Measurements from ENCODE around the gene TARDBP. TPM values are rescaled to one million over a fixed set of nuclear protein-coding genes. Genes with fewer than 3 reads are reported as not detected.

The TARDBP gene
- total RNA-seq, 1 experiment from 2014 or later: 155 TPM

GRCh38 chr1:11046625-11047365 is 34.3 kb downstream of the TARDBP start, which contains the start of gene MASP2:
Gene MASP2 (minus strand): TSS chr1:11047239. CDS start chr1:11047207, 32 bp downstream.
- Histone ChIP-seq H3K27ac (ENCODE audit: low read depth, low read length) (no peak within 1 kb of the TSS), H3K79me2 (ENCODE audit: insufficient read depth, low read length) (no peaks in the 10 kb centered on the region), H3K4me1 (ENCODE audit: control insufficient read depth in 1 of 2, insufficient read depth in 2 of 2, low read length in 2 of 2) (no peaks in the 10 kb centered on the region), H3K4me3 (replicated peaks in 1 of 2; ENCODE audit: low read depth in 1 of 2, low read length in 2 of 2) (no peak within 1 kb of the TSS), H3K4me2 (ENCODE audit: low read length) (no peak within 1 kb of the TSS), H3K9me3 (ENCODE audit: control insufficient read depth in 1 of 2, insufficient read depth in 1 of 2, low read depth in 1 of 2, low read length in 2 of 2) (no peaks in the 10 kb centered on the region), H4K20me1 (ENCODE audit: insufficient read depth) (no peaks in the 10 kb centered on the region), H2AFZ (ENCODE audit: low read depth, low read length, poor library complexity, severe bottlenecking) (no peak within 1 kb of the TSS), H3K27me3 (ENCODE audit: insufficient read depth, low read length) (no peaks in the 10 kb centered on the region), H3K9ac (ENCODE audit: low read length) (no peak within 1 kb of the TSS), H3K36me3 (ENCODE audit: control insufficient read depth in 1 of 2, insufficient read depth in 2 of 2, low read length in 2 of 2) (no peaks in the 10 kb centered on the region), H3K9me2 (ENCODE audit: insufficient read depth) (no peaks in the 10 kb centered on the region)
- DNase-seq (ENCODE audit: low read depth, low spot score) (no peak), ATAC-seq (no peak)
- no TSS peak for BruUV-seq (replicated peaks)
- ChIA-PET POLR2A (no interaction called here), CTCF (interaction anchor here (1.4 kb wide), 1 partner anchor 9 kb away, joined by 5 read pairs; no protein-coding TSS in a partner anchor), RAD21 (ENCODE audit: low non-redundant PET in 1 of 2, low total read pairs in 2 of 2, uncharacterized antibody in 2 of 2, unreplicated experiment in 2 of 2) (no interaction called here)
- TF ChIP-seq EZH2phosphoT487 (IDR thresholded peaks at IDR 0.05; ENCODE audit: borderline replicate concordance) (no peak), YY1 (IDR thresholded peaks at IDR 0.05; ENCODE audit: extremely low read depth, insufficient replicate concordance, low read depth, low read length) (no peak), ATF3 (IDR thresholded peaks at IDR 0.05) (no peak), RAD21 (IDR thresholded peaks at IDR 0.05; ENCODE audit: low read depth) (no peak), ELF1 (IDR thresholded peaks at IDR 0.05; ENCODE audit: borderline replicate concordance, low read depth) (no peak), MAX (IDR thresholded peaks at IDR 0.05) (no peak), POLR2AphosphoS5 (IDR thresholded peaks at IDR 0.05; ENCODE audit: low read depth, low read length) (no peak), CBX3 (IDR thresholded peaks at IDR 0.05; ENCODE audit: low read depth) (no peak), SP1 (IDR thresholded peaks at IDR 0.05; ENCODE audit: low read depth) (no peak), EZH2 (IDR thresholded peaks at IDR 0.05) (no peak), JUND (IDR thresholded peaks at IDR 0.05) (no peak), POLR2A (IDR thresholded peaks at IDR 0.05; ENCODE audit: borderline replicate concordance, extremely low read depth, insufficient read depth, insufficient read length) (no peak), REST (IDR thresholded peaks at IDR 0.05; ENCODE audit: low read depth) (no peak), CTCF (IDR thresholded peaks at IDR 0.05 in 2 of 3, conservative IDR thresholded peaks at IDR 0.05 in 1 of 3; ENCODE audit: borderline replicate concordance in 1 of 3, insufficient read depth in 1 of 3, low read depth in 2 of 3, low read length in 2 of 3) (no peak), FOSL1 (IDR thresholded peaks at IDR 0.05; ENCODE audit: low read depth) (no peak), CEBPB (IDR thresholded peaks at IDR 0.05; ENCODE audit: low read depth) (no peak), ZNF274 (IDR thresholded peaks at IDR 0.05; ENCODE audit: low read depth, low read length) (no peak), SIN3A (IDR thresholded peaks at IDR 0.05; ENCODE audit: low read depth) (no peak)
- intact Hi-C loops (cut with micrococcal nuclease): no loop called here

Data from HCT116 (cell line).